Measurements from ENCODE around the gene DNAJB2.
A peak's percentile ranks its signal among the peaks of the same experiment; 100 is the strongest.
"Not testable (repeated sequence)": the region's sequence is repeated elsewhere in the genome, so short reads cannot be mapped to it uniquely, and the experiment has no call there.

The DNAJB2 gene

GRCh38 chr2:219299372-219299760, 20.2 kb downstream of the DNAJB2 start:
- whole genome bisulfite sequencing (ENCODE audit: insufficient coverage, insufficient read length) = no CpG with 5 or more reads among the region's 6 CpGs
- H3K4me3 ChIP-seq (ENCODE audit: low read length) = no peak overlapping the region
- H3K4me1 ChIP-seq (ENCODE audit: control insufficient read depth, insufficient read depth, low read length) = peaks cover 7% of the 10 kb centered on the region
- H3K9me3 ChIP-seq (ENCODE audit: control insufficient read depth, insufficient read depth, low read length) = no peaks in the 10 kb centered on the region
- no peak overlapping the region for H3K27ac ChIP-seq (ENCODE audit: low read length)
- H3K27me3 ChIP-seq (ENCODE audit: control insufficient read depth, insufficient read depth, low read length) = peaks cover 2% of the 10 kb centered on the region; the same call in 1 of the 2 replicates
- no peak for DNase-seq (ENCODE audit: low read depth, low spot score)
- H3K36me3 ChIP-seq (ENCODE audit: control insufficient read depth, insufficient read depth, low read length) = no peaks in the 10 kb centered on the region

DNA sequence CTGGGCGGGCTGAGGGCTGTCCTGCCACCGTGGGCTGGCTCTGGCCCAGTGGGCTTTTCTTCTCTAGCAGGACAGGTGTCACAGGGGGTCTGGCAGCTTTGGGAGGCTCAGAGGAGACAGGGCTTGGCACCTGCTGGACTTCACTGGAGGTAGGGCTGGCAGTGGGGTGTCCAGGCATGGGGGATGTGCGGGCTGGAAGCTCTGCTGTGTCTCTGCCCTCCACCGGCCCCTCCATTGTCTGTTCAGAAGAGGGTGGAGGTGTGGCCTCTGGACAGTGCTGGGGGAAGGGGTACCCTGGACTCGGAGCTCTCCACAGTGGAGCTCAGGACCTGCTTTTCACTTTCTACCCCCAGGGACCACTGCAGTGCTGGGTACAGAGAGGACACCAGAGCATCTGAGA, 20.9 kb downstream of the DNAJB2 start:
- no CpG with 5 or more reads among the region's 5 CpGs for WGBS (ENCODE audit: insufficient coverage, insufficient read length)
- Histone ChIP-seq H3K4me3 (ENCODE audit: low read length) (no peak overlapping the region), H3K36me3 (ENCODE audit: control insufficient read depth, insufficient read depth, low read length) (no peaks in the 10 kb centered on the region), H3K27me3 (ENCODE audit: control insufficient read depth, insufficient read depth, low read length) (peaks cover 2% of the 10 kb centered on the region; the same call in 1 of the 2 replicates), H3K9me3 (ENCODE audit: control insufficient read depth, insufficient read depth, low read length) (no peaks in the 10 kb centered on the region), H3K4me1 (ENCODE audit: control insufficient read depth, insufficient read depth, low read length) (peaks cover 7% of the 10 kb centered on the region), H3K27ac (ENCODE audit: low read length) (no peak overlapping the region)
- DNase-seq (ENCODE audit: low read depth, low spot score) = no peak

DNA sequence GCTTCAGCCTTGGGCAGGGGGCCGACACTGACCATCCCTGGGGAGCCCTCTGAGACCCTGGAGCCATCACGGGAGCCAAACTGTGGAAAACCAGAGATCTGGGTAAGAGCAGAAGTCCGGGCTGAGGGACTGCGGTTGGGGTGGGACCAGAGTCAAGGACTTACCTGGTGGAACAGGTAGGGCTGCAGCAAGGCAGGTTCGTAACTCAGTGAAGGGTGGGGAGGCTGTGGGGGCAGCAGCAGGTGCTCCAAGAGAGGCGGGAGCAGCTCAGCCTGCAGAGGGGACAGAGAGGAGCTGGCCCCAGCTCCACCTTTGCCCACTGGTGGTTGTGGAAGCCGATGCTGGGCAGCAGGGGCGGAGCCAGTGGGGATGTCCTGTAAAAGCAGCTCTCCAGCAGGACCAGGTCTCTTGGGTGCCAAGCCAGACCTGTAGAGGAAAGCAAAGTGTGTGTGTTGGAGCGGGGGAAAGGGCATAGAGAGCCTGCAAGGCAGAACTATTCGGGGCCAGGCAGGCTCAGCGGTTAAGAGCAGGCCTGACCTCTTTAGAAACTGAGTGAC, 23.3 kb downstream of the DNAJB2 start:
- Histone ChIP-seq H3K36me3 (ENCODE audit: control insufficient read depth, insufficient read depth, low read length) (no peaks in the 10 kb centered on the region), H3K9me3 (ENCODE audit: control insufficient read depth, insufficient read depth, low read length) (no peaks in the 10 kb centered on the region), H3K27ac (ENCODE audit: low read length) (no peak overlapping the region), H3K27me3 (ENCODE audit: control insufficient read depth, insufficient read depth, low read length) (no peaks in the 10 kb centered on the region; the same call in 1 of the 2 replicates), H3K4me3 (ENCODE audit: low read length) (no peak overlapping the region), H3K4me1 (ENCODE audit: control insufficient read depth, insufficient read depth, low read length) (peaks cover 6% of the 10 kb centered on the region)
- no CpG with 5 or more reads among the region's 11 CpGs for WGBS (ENCODE audit: insufficient coverage, insufficient read length)
- no peak for DNase-seq (ENCODE audit: low read depth, low spot score)

DNA sequence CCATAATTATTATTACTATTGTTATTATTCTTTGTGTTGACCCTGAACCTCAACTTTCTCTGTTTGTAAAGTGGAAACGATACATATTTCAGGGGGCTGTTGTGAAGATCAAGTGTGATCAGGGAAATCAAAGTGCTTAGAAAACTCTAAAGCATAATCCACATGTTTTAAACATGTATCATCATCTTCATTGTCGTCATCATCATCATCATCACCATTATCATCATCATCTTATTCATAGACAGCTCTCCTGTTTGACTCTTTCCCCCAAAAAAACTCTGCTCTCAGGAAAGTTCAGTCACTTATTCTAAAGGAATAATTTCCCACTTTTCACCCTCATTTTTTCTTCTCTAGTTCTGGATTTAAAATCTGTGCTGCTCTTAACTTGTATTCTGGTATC, 25.1 kb downstream of the DNAJB2 start:
- no CpG with 5 or more reads among the region's 2 CpGs for WGBS (ENCODE audit: insufficient coverage, insufficient read length)
- H3K27me3 ChIP-seq (ENCODE audit: control insufficient read depth, insufficient read depth, low read length) = no peaks in the 10 kb centered on the region; the same call in 1 of the 2 replicates
- no peak for DNase-seq (ENCODE audit: low read depth, low spot score)

DNA sequence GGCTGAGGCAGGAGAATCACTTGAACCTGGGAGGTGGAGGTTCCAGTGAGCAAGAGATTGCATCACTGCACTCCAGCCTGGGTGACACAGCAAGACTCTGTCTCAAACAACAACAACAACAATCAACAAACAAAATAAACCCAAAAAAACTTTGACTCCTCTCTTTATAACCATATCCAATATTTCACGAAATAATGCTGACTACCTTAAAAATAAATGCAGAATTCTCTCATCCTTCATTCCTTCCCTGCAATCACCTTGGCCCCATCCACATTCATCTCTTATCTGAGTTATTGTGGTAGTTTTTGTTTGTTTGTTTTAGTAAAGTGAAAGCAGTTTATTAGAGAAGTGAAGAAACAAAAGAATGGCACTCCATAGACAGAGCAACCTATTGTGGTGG, 26.9 kb downstream of the DNAJB2 start:
- Histone ChIP-seq H3K4me1 (ENCODE audit: control insufficient read depth, insufficient read depth, low read length) (no peaks in the 10 kb centered on the region), H3K27me3 (ENCODE audit: control insufficient read depth, insufficient read depth, low read length) (no peaks in the 10 kb centered on the region; the same call in 1 of the 2 replicates), H3K36me3 (ENCODE audit: control insufficient read depth, insufficient read depth, low read length) (no peaks in the 10 kb centered on the region), H3K4me3 (ENCODE audit: low read length) (no peak overlapping the region), H3K9me3 (ENCODE audit: control insufficient read depth, insufficient read depth, low read length) (no peaks in the 10 kb centered on the region), H3K27ac (ENCODE audit: low read length) (no peak overlapping the region)
- DNase-seq (ENCODE audit: low read depth, low spot score) = no peak
- 100% methylated on average over 1 of the region's 1 CpG for WGBS (ENCODE audit: insufficient coverage, insufficient read length)

More for the DNA sequence above, 25.1 kb downstream of the DNAJB2 start:
- Histone ChIP-seq H3K4me1 (ENCODE audit: control insufficient read depth, insufficient read depth, low read length) (peaks cover 2% of the 10 kb centered on the region; the same call in 1 of the 2 replicates), H3K27ac (ENCODE audit: low read length) (no peak overlapping the region), H3K36me3 (ENCODE audit: control insufficient read depth, insufficient read depth, low read length) (no peaks in the 10 kb centered on the region), H3K9me3 (ENCODE audit: control insufficient read depth, insufficient read depth, low read length) (no peaks in the 10 kb centered on the region), H3K4me3 (ENCODE audit: low read length) (no peak overlapping the region)

DNA sequence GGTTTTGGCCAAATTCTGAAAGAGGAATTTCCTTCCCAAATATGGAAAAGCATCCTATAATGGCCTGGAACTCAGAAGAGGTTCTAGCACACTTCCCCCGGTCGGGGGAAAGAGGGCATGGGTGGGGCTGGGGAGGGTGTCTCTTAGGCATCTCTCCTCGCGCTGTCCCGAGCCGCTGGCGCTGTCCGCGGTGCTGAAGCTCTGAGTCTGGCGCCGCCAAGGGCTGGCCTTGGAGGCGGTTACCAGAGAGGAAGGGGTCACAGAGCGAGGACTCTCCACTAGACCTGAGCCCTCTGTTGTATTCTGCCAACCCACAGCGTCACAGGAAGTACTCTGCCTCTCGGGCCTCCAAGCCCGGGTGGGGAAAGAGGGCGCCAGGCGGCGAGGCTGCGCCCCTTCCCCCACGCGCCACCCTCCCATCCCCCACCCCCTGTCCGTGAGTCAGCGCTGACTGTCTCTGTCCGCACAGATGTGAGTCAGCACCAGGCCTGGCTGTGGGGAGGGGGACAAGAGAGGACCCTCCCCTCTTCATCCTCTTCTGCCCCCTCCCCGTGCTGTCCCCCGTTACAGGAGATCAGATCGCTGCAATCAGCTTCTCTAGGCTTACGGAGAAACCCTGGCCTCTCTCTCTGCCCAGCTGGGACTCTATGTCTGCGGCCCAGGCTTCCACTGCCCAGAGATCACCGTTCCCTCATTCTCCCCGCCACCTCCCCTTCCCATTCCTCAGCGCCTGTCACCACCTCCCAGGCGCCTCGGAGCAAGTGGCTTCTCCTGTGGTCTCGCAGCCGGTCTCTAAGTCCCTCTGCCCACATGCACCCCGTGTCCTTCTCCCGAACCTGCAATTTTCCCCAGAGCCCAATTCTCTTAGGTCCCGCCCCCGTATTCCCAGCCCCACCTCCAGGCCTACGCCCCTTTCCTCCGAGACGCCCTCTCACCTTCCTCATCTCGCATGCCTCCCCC, 29.3 kb downstream of the DNAJB2 start:
- Histone ChIP-seq H3K36me3 (ENCODE audit: control insufficient read depth, insufficient read depth, low read length) (no peaks in the 10 kb centered on the region), H3K4me3 (ENCODE audit: low read length) (peak overlapping the region; percentile 44), H3K27me3 (ENCODE audit: control insufficient read depth, insufficient read depth, low read length) (no peaks in the 10 kb centered on the region; the same call in 1 of the 2 replicates), H3K4me1 (ENCODE audit: control insufficient read depth, insufficient read depth, low read length) (peaks cover 1% of the 10 kb centered on the region; the same call in 1 of the 2 replicates), H3K27ac (ENCODE audit: low read length) (no peak overlapping the region), H3K9me3 (ENCODE audit: control insufficient read depth, insufficient read depth, low read length) (no peaks in the 10 kb centered on the region)
- peak; percentile 79 for DNase-seq (ENCODE audit: low read depth, low spot score)
- WGBS (ENCODE audit: insufficient coverage, insufficient read length) = no CpG with 5 or more reads among the region's 45 CpGs

GRCh38 chr2:219309278-219309677, 30.1 kb downstream of the DNAJB2 start, which contains the start of gene PTPRN:
PTPRN (minus strand) TSS chr2:219309401; CDS start chr2:219309332, 69 bp downstream.
- Histone ChIP-seq H3K27me3 (ENCODE audit: control insufficient read depth, insufficient read depth, low read length) (no peaks in the 10 kb centered on the region; the same call in 1 of the 2 replicates), H3K4me1 (ENCODE audit: control insufficient read depth, insufficient read depth, low read length) (peaks cover 1% of the 10 kb centered on the region; the same call in 1 of the 2 replicates), H3K36me3 (ENCODE audit: control insufficient read depth, insufficient read depth, low read length) (no peaks in the 10 kb centered on the region), H3K9me3 (ENCODE audit: control insufficient read depth, insufficient read depth, low read length) (no peaks in the 10 kb centered on the region), H3K27ac (ENCODE audit: low read length) (no peak within 1 kb of the TSS), H3K4me3 (ENCODE audit: low read length) (peak within 1 kb of the TSS; percentile 44)
- WGBS (ENCODE audit: insufficient coverage, insufficient read length) = no CpG with 5 or more reads among the region's 37 CpGs
- DNase-seq (ENCODE audit: low read depth, low spot score) = no peak

DNA sequence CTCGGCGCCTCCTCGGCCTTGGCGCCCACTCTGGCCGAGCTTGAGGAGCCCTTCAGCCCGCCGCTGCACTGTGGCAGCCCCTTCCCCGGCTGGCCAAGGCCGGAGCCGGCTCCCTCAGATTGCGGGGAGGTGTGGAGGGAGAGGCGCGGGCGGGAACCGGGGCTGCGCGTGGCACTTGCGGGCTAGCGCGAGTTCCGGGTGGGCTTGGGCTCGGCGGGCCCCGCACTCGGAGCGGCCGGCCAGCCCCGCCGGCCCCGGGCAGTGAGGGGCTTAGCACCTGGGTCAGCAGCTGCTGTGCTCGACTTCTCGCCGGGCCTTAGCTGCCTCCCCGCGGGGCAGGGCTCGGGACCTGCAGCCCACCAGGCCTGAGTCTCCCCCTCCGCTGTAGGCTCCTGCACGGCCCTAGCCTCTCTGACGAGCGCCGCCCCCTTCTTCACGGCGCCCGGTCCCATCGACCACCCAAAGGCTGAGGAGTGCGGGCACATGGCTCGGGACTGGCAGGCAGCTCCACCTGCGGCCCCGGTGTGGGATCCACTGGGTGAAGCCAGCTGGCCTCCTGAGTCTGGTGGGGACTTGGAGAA, 33.6 kb downstream of the DNAJB2 start:
- not testable (repeated sequence) for H3K4me3 ChIP-seq (ENCODE audit: low read length); H3K9me3 ChIP-seq (ENCODE audit: control insufficient read depth, insufficient read depth, low read length); H3K36me3 ChIP-seq (ENCODE audit: control insufficient read depth, insufficient read depth, low read length); DNase-seq (ENCODE audit: low read depth, low spot score); H3K4me1 ChIP-seq (ENCODE audit: control insufficient read depth, insufficient read depth, low read length); H3K27me3 ChIP-seq (ENCODE audit: control insufficient read depth, insufficient read depth, low read length); H3K27ac ChIP-seq (ENCODE audit: low read length)
- no CpG with 5 or more reads among the region's 49 CpGs for WGBS (ENCODE audit: insufficient coverage, insufficient read length)

GRCh38 chr2:219314804-219315468, 35.8 kb downstream of the DNAJB2 start:
- H3K27me3 ChIP-seq (ENCODE audit: control insufficient read depth, insufficient read depth, low read length) = no peaks in the 10 kb centered on the region
- peaks cover 1% of the 10 kb centered on the region; the same call in 1 of the 2 replicates for H3K4me1 ChIP-seq (ENCODE audit: control insufficient read depth, insufficient read depth, low read length)
- no peak overlapping the region for H3K27ac ChIP-seq (ENCODE audit: low read length)
- DNase-seq (ENCODE audit: low read depth, low spot score) = no peak
- WGBS (ENCODE audit: insufficient coverage, insufficient read length) = no CpG with 5 or more reads among the region's 16 CpGs
- H3K9me3 ChIP-seq (ENCODE audit: control insufficient read depth, insufficient read depth, low read length) = no peaks in the 10 kb centered on the region
- H3K4me3 ChIP-seq (ENCODE audit: low read length) = no peak overlapping the region
- no peaks in the 10 kb centered on the region for H3K36me3 ChIP-seq (ENCODE audit: control insufficient read depth, insufficient read depth, low read length)

DNA sequence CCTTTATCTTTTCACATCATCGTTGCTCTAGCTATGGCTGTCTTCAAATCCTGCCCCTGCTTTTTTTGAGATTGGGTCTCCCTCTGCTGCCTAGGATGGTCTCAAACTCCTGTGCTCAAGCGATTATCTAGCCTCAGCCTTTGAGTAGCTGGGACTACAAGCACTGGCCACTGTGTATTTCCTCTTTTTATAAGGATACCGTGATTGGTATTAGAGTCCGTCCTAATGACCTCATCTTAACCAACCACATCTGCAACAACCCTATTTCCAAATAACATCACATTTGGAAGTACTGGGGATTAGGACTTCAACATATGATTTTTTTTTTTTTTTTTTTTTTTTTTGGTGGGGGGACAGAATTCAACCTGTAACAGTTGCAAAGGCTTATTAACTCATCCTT, 44.3 kb downstream of the DNAJB2 start:
- H3K9me3 ChIP-seq (ENCODE audit: control insufficient read depth, insufficient read depth, low read length) = no peaks in the 10 kb centered on the region

More for the DNA sequence above, 44.3 kb downstream of the DNAJB2 start:
- H3K27me3 ChIP-seq (ENCODE audit: control insufficient read depth, insufficient read depth, low read length) = no peaks in the 10 kb centered on the region
- no peaks in the 10 kb centered on the region for H3K36me3 ChIP-seq (ENCODE audit: control insufficient read depth, insufficient read depth, low read length)
- H3K4me1 ChIP-seq (ENCODE audit: control insufficient read depth, insufficient read depth, low read length) = no peaks in the 10 kb centered on the region
- H3K4me3 ChIP-seq (ENCODE audit: low read length) = no peak overlapping the region
- no peak overlapping the region for H3K27ac ChIP-seq (ENCODE audit: low read length)
- no CpG with 5 or more reads among the region's 4 CpGs for WGBS (ENCODE audit: insufficient coverage, insufficient read length)
- DNase-seq (ENCODE audit: low read depth, low spot score) = no peak

Data from iPS DF 6.9 (cell line).